Esophagus muscularis mucosa (tissue), 3 donors: ENCODE measurements around the gene MAP4K4.

ENCODE experiments used
- POLR2A ChIP-seq: fragments of 450-650 bp; IDR thresholded peaks from one replicate; pipeline ENCODE4 v1.6.1; 2017; ENCODE audit warnings: antibody characterized with exemption, moderate library complexity, mild to moderate bottlenecking, low read depth
- POLR2AphosphoS5 ChIP-seq, 2 donors: sonication (generic); formaldehyde crosslinking; IDR thresholded peaks; one replicate each; pipeline ENCODE4 v1.6.1; 2017; ENCODE audit warnings: antibody characterized with exemption in 2 of 2
- TF ChIP-seq, protein P1 (sequence below), 3 experiments: fragments of 200-600 bp in 2 of 3; fragments of 450-650 bp in 1 of 3; sonication (generic) in 2 of 3; IDR thresholded peaks; one replicate each; pipeline ENCODE4 v1.5.1; 2017 to 2019; ENCODE audit warnings: antibody characterized with exemption in 3 of 3, mild to moderate bottlenecking in 2 of 3, moderate library complexity in 1 of 3

GRCh38 chr2:101930019-101930418, 232.5 kb downstream of the MAP4K4 start:
- TF ChIP-seq, protein P1, sequence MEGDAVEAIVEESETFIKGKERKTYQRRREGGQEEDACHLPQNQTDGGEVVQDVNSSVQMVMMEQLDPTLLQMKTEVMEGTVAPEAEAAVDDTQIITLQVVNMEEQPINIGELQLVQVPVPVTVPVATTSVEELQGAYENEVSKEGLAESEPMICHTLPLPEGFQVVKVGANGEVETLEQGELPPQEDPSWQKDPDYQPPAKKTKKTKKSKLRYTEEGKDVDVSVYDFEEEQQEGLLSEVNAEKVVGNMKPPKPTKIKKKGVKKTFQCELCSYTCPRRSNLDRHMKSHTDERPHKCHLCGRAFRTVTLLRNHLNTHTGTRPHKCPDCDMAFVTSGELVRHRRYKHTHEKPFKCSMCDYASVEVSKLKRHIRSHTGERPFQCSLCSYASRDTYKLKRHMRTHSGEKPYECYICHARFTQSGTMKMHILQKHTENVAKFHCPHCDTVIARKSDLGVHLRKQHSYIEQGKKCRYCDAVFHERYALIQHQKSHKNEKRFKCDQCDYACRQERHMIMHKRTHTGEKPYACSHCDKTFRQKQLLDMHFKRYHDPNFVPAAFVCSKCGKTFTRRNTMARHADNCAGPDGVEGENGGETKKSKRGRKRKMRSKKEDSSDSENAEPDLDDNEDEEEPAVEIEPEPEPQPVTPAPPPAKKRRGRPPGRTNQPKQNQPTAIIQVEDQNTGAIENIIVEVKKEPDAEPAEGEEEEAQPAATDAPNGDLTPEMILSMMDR (IDR thresholded peaks at IDR 0.05): no peak
- TF ChIP-seq POLR2A (no peak), POLR2AphosphoS5 (IDR thresholded peaks at IDR 0.05) (no peak)
